ENCODE measurements around the gene CTNNA2.

CTNNA2 gene

GRCh38 chr2:80420530-80421208 is 907.8 kb downstream of the CTNNA2 start:
- no peak overlapping the region for H3K4me3 ChIP-seq (ENCODE audit: low read depth, low read length)

GRCh38 chr2:80429251-80429650 is 916.4 kb downstream of the CTNNA2 start:
- no peak overlapping the region for H3K4me3 ChIP-seq (ENCODE audit: low read depth, low read length)

GRCh38 chr2:80437959-80438358 is 925.1 kb downstream of the CTNNA2 start:
- no peak overlapping the region for H3K4me3 ChIP-seq (ENCODE audit: low read depth, low read length)

- H3K4me3 ChIP-seq (ENCODE audit: low read depth, low read length), result no peak overlapping the region
Observed at GRCh38 chr2:80438686-80439085, 925.8 kb downstream of the CTNNA2 start.

- no peak overlapping the region for H3K4me3 ChIP-seq (ENCODE audit: low read depth, low read length)
Observed at GRCh38 chr2:80454628-80455027, 941.8 kb downstream of the CTNNA2 start.

- no peak overlapping the region for H3K4me3 ChIP-seq (ENCODE audit: low read depth, low read length)
Observed at GRCh38 chr2:80459028-80459427, 946.2 kb downstream of the CTNNA2 start.

GRCh38 chr2:80461505-80462197 is 948.8 kb downstream of the CTNNA2 start:
- no peak overlapping the region for H3K4me3 ChIP-seq (ENCODE audit: low read depth, low read length)

GRCh38 chr2:80462654-80463053 is 949.8 kb downstream of the CTNNA2 start:
- H3K4me3 ChIP-seq (ENCODE audit: low read depth, low read length), result no peak overlapping the region

- no peak overlapping the region for H3K4me3 ChIP-seq (ENCODE audit: low read depth, low read length)
Observed at GRCh38 chr2:80464275-80464674, 951.4 kb downstream of the CTNNA2 start.

- H3K4me3 ChIP-seq (ENCODE audit: low read depth, low read length), result no peak overlapping the region
Observed at GRCh38 chr2:80467262-80467811, 954.5 kb downstream of the CTNNA2 start.

GRCh38 chr2:80469428-80469827 is 956.6 kb downstream of the CTNNA2 start:
- H3K4me3 ChIP-seq (ENCODE audit: low read depth, low read length), result no peak overlapping the region

GRCh38 chr2:80473069-80473468 is 960.2 kb downstream of the CTNNA2 start:
- no peak overlapping the region for H3K4me3 ChIP-seq (ENCODE audit: low read depth, low read length)

GRCh38 chr2:80473796-80474195 is 960.9 kb downstream of the CTNNA2 start:
- H3K4me3 ChIP-seq (ENCODE audit: low read depth, low read length), result no peak overlapping the region

- no peak overlapping the region for H3K4me3 ChIP-seq (ENCODE audit: low read depth, low read length)
Observed at GRCh38 chr2:80475970-80476369, 963.1 kb downstream of the CTNNA2 start.

- H3K4me3 ChIP-seq (ENCODE audit: low read depth, low read length), result no peak overlapping the region
Observed at GRCh38 chr2:80476535-80477117, 963.8 kb downstream of the CTNNA2 start.

- no peak overlapping the region for H3K4me3 ChIP-seq (ENCODE audit: low read depth, low read length)
Observed at GRCh38 chr2:80482276-80482675, 969.4 kb downstream of the CTNNA2 start.

GRCh38 chr2:80489717-80490116 is 976.9 kb downstream of the CTNNA2 start:
- H3K4me3 ChIP-seq (ENCODE audit: low read depth, low read length), result no peak overlapping the region

- no peak overlapping the region for H3K4me3 ChIP-seq (ENCODE audit: low read depth, low read length)
Observed at GRCh38 chr2:80490964-80491363, 978.1 kb downstream of the CTNNA2 start.

- H3K4me3 ChIP-seq (ENCODE audit: low read depth, low read length), result no peak overlapping the region
Observed at GRCh38 chr2:80496346-80496745, 983.5 kb downstream of the CTNNA2 start.

- no peak overlapping the region for H3K4me3 ChIP-seq (ENCODE audit: low read depth, low read length)
Observed at GRCh38 chr2:80496775-80497174, 983.9 kb downstream of the CTNNA2 start.

- no peak overlapping the region for H3K4me3 ChIP-seq (ENCODE audit: low read depth, low read length)
Observed at GRCh38 chr2:80499095-80499494, 986.2 kb downstream of the CTNNA2 start.

Data from iPS-11a (cell line).